Measurements from ENCODE around the gene NCBP3.

Gene NCBP3

DNA sequence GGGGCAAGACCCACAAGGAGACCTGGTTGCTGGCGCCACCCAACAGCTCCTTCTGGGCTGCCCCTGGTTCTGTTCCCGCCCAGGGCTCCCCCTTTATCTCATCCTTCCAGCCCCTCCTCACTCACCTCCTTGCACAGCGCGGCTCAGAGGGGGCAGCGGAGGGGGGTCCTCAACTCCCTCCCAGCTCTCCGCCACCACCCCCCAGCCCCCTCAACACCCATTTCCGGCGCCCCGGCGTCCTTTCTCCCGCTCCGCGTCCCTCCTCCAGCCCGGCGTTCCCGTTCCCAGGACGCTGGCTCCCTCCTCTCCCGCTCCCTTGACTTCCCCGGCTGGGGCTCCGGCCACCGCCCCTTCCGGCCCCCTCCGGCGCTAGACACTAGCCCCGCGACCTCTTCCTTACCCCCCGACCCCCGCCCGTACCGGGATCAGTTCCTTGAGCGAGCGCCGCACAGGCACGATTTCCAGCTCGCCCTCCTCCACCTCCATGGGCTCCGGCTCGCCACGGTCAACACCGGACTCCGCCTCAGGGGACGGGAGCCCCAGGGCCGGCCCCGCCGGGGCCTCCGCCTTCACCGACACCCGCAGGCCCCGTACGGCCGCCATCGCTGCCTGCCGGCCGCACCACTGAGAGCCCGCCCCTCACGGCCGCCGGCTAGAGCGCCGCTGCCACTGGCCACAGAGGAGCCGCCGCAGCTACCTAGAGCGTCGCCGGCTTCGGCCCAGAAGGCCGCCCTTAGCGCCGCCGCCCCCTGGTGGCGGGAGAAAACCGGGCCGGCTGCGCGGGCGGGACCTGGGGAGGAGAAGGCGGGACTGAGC is at the start of gene NCBP3:
NCBP3 (minus strand) TSS at position 626 of the 816 bp plus-strand sequence; CDS start at position 603, 23 bp downstream.
- no peaks in the 10 kb centered on the region for H3K9me3 Mint-ChIP-seq
- ATAC-seq (peak; percentile 97), DNase-seq (peak; percentile 95)
- peak within 1 kb of the TSS; percentile 97 to 98 for H3K27ac Mint-ChIP-seq
- H3K27me3 Mint-ChIP-seq = no peaks in the 10 kb centered on the region
- H3K4me1 Mint-ChIP-seq = peaks cover 30% of the 10 kb centered on the region
- H3K4me3 Mint-ChIP-seq = peak within 1 kb of the TSS; percentile 91 to 96

DNA sequence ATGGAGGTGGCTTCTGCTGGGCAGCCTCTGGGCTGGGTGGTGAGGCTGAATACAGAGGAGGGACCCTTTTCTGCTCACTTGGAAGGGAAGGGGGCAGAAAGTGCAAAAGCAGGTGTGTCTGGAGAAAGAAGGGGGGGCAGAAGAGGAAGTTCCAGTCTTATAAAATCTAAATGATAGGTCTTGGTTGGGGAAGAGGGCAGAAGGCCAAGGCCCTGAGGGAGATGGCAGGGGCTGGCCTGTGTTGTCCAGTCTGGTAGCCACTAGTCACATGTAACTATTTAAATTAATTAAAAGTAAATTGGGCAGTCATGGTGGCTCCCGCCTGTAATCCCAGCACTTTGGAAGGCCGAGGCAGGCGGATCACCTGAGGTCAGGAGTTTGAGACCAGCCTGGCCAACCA is 49.3 kb upstream of the NCBP3 start:
- no peaks in the 10 kb centered on the region for H3K27me3 Mint-ChIP-seq
- peaks cover 33% of the 10 kb centered on the region for H3K4me1 Mint-ChIP-seq
- H3K27ac Mint-ChIP-seq = peak overlapping the region in 1 of 2 donors; percentile 23
- H3K9me3 Mint-ChIP-seq = no peaks in the 10 kb centered on the region
- H3K4me3 Mint-ChIP-seq = no peak overlapping the region
- DNase-seq = no peak
- ATAC-seq = no peak

DNA sequence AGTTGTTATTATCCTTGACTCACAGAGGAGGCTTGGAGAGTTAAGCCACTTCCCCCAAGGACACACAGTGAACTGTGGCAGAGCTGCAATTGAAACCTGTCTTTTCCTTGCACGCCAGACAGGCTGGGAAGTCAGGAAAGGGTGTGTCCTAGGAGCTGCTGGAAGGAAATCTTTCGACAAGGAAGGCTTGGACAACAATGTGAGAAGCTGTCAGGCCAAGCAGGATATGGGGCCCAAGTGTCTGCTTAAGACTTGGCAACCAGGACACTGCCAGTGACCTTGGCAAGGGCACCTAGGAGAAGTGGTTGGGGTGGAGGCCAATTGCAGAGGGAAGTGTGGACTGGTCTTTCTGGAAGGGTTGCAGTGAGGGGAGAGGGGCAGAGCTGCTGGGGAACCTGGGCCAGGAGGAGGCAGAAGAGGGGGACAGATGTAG is 48.9 kb upstream of the NCBP3 start:
- H3K9me3 Mint-ChIP-seq = no peaks in the 10 kb centered on the region
- ATAC-seq (no peak), DNase-seq (no peak)
- peak overlapping the region in 1 of 2 donors; percentile 20 for H3K27ac Mint-ChIP-seq
- no peaks in the 10 kb centered on the region for H3K27me3 Mint-ChIP-seq
- no peak overlapping the region for H3K4me3 Mint-ChIP-seq
- H3K4me1 Mint-ChIP-seq = peaks cover 38% of the 10 kb centered on the region

DNA sequence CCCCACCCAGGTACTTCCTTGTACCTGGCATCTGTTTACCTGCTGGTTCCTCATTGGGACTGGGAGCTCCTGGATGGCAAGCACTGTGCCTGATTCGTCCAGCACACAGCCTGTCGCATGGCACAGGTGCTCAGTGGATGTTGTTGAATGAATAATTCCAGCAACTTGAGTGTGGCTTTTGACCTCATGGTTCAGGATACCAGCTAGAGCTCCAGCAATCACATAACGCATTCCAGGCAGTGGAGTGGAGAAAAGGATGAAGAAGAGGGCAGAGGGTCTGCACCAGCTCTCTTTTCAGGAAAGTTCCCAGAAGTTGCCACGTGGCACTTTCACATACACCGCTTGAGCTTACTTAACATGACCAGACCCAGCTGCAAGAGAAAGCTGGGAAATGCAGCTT is 48.1 kb upstream of the NCBP3 start:
- H3K4me3 Mint-ChIP-seq = peak overlapping the region; percentile 90
- H3K4me1 Mint-ChIP-seq = peaks cover 38% of the 10 kb centered on the region
- H3K9me3 Mint-ChIP-seq = no peaks in the 10 kb centered on the region
- no peak overlapping the region for H3K27ac Mint-ChIP-seq
- H3K27me3 Mint-ChIP-seq = no peaks in the 10 kb centered on the region
- ATAC-seq (no peak), DNase-seq (no peak)

GRCh38 chr17:3893720-3894116 is 47.7 kb upstream of the NCBP3 start:
- Mint-ChIP-seq H3K9me3 (no peaks in the 10 kb centered on the region), H3K4me1 (peaks cover 38% of the 10 kb centered on the region), H3K27me3 (no peaks in the 10 kb centered on the region), H3K4me3 (peak overlapping the region; percentile 90), H3K27ac (peak overlapping the region; percentile 87 to 93)
- DNase-seq = no peak
- ATAC-seq = no peak

DNA sequence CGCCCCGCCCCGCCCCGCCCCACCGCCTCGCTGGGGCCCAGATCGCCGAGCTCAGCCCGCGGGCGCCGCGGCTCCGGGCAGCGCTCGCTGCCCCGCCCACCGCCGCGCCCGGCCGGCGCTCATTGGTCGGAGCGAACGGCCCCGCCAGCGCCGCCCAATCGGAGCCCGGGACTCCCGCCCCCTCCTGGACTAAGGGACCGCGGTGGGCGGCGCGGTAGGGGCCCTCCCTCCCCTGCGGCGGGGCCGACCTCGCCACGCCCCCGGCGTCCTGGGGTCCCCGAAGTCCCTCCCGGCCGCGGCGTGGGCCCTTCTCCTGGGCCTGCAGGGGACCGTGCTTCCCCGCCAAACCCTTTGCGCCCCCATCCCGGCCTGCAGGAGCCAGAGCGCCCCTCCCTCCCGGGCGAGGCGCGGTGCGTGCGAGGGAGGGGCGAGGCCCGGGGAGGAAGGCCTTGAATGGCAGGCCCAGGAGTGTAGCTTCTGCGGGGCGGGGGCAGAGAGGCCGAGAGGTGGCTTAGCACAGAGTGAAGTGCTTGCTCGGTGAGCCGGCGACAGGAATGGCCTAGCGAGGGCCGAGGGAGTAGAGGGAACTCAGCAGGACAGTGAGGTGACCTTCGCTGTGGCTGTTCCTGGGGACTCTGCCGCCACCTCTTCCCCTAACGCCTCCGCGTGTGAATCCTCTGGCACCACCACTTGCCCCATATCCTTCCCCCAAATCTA is 47.1 kb upstream of the NCBP3 start, which contains the start of gene CAMKK1:
CAMKK1 (minus strand) TSS at position 51 of the 717 bp plus-strand sequence. CDS start 7,366 bp downstream, outside the sequence.
- peaks cover 43% of the 10 kb centered on the region for H3K4me1 Mint-ChIP-seq
- no peaks in the 10 kb centered on the region for H3K27me3 Mint-ChIP-seq
- peak within 1 kb of the TSS; percentile 87 to 93 for H3K27ac Mint-ChIP-seq
- DNase-seq (peak; percentile 89 to 91), ATAC-seq (peak; percentile 89)
- no peaks in the 10 kb centered on the region for H3K9me3 Mint-ChIP-seq
- H3K4me3 Mint-ChIP-seq = peak within 1 kb of the TSS; percentile 90

- H3K27me3 Mint-ChIP-seq = no peaks in the 10 kb centered on the region
- H3K9me3 Mint-ChIP-seq = no peaks in the 10 kb centered on the region
- peak overlapping the region; percentile 75 for H3K4me3 Mint-ChIP-seq
- DNase-seq (peak; percentile 58 to 64), ATAC-seq (peak; percentile 51)
- H3K4me1 Mint-ChIP-seq = peaks cover 52% of the 10 kb centered on the region
- peak overlapping the region in 1 of 2 donors; percentile 3 for H3K27ac Mint-ChIP-seq
Observed at GRCh38 chr17:3892095-3892998, 46.3 kb upstream of the NCBP3 start.

GRCh38 chr17:3891626-3892094 is 45.6 kb upstream of the NCBP3 start:
- no peaks in the 10 kb centered on the region for H3K27me3 Mint-ChIP-seq
- no peak overlapping the region for H3K27ac Mint-ChIP-seq
- no peak for DNase-seq
- H3K4me1 Mint-ChIP-seq = peaks cover 58% of the 10 kb centered on the region
- peak overlapping the region; percentile 75 for H3K4me3 Mint-ChIP-seq
- no peaks in the 10 kb centered on the region for H3K9me3 Mint-ChIP-seq
- no peak for ATAC-seq

DNA sequence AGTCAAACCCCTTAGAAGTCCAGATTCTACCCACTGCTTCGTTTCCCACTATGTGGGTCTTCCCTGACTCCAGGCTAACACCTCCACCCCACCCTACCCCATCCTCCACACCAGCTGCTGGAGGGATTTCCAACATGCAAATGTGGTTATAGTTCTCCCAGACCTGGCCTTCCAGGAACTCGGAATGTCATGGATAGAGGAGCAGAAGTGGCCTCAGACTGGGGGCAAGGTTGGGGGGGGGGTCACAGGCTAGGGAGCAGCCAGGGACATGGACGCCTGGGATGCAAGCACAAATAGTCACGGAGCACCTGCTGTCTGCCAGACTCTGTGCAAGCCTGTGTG is 44.8 kb upstream of the NCBP3 start:
- no peak for ATAC-seq
- no peaks in the 10 kb centered on the region for H3K9me3 Mint-ChIP-seq
- no peak for DNase-seq
- H3K4me3 Mint-ChIP-seq = peak overlapping the region in 1 of 2 donors; percentile 75
- H3K27me3 Mint-ChIP-seq = no peaks in the 10 kb centered on the region
- no peak overlapping the region for H3K27ac Mint-ChIP-seq
- peaks cover 66% of the 10 kb centered on the region for H3K4me1 Mint-ChIP-seq

- Mint-ChIP-seq H3K27me3 (no peaks in the 10 kb centered on the region), H3K27ac (no peak overlapping the region), H3K4me1 (peaks cover 66% of the 10 kb centered on the region), H3K9me3 (no peaks in the 10 kb centered on the region), H3K4me3 (no peak overlapping the region)
- DNase-seq (no peak), ATAC-seq (no peak)
Observed at GRCh38 chr17:3890082-3890877, 44.2 kb upstream of the NCBP3 start.

GRCh38 chr17:3889325-3890012 is 43.4 kb upstream of the NCBP3 start:
- DNase-seq (no peak), ATAC-seq (no peak)
- peaks cover 66% of the 10 kb centered on the region for H3K4me1 Mint-ChIP-seq
- H3K27ac Mint-ChIP-seq = no peak overlapping the region
- no peaks in the 10 kb centered on the region for H3K27me3 Mint-ChIP-seq
- H3K9me3 Mint-ChIP-seq = no peaks in the 10 kb centered on the region
- H3K4me3 Mint-ChIP-seq = no peak overlapping the region

GRCh38 chr17:3888343-3889171 is 42.5 kb upstream of the NCBP3 start:
- ATAC-seq (no peak), DNase-seq (no peak)
- peaks cover 57% of the 10 kb centered on the region for H3K4me1 Mint-ChIP-seq
- H3K27ac Mint-ChIP-seq = peak overlapping the region in 1 of 2 donors; percentile 61
- no peaks in the 10 kb centered on the region for H3K27me3 Mint-ChIP-seq
- H3K4me3 Mint-ChIP-seq = no peak overlapping the region
- H3K9me3 Mint-ChIP-seq = no peaks in the 10 kb centered on the region

- peaks cover 53% of the 10 kb centered on the region for H3K4me1 Mint-ChIP-seq
- peak overlapping the region in 1 of 2 donors; percentile 92 for H3K27ac Mint-ChIP-seq
- H3K9me3 Mint-ChIP-seq = no peaks in the 10 kb centered on the region
- no peak for ATAC-seq
- no peak for DNase-seq
- no peaks in the 10 kb centered on the region for H3K27me3 Mint-ChIP-seq
- H3K4me3 Mint-ChIP-seq = no peak overlapping the region
Observed at GRCh38 chr17:3887804-3888203, 41.8 kb upstream of the NCBP3 start.
